ENCODE data around the gene AQP3. TPM values are rescaled to one million over a fixed set of nuclear protein-coding genes. Genes with fewer than 3 reads are reported as not detected.
"Not testable (repeated sequence)": the region's sequence is repeated elsewhere in the genome, so short reads cannot be mapped to it uniquely, and the experiment has no call there.

Gene AQP3
- total RNA-seq, 1 donor from 2014 or later: 5.4 TPM

GRCh38 chr9:33393581-33393980 is 53.8 kb downstream of the AQP3 start:
- H3K4me3 ChIP-seq (ENCODE audit: low read depth, low read length): no peak overlapping the region
- DNase-seq (ENCODE audit: low read depth): no peak
- no peak for TF ChIP-seq CTCF (conservative IDR thresholded peaks at IDR 0.05; ENCODE audit: low read depth, low read length)

DNA sequence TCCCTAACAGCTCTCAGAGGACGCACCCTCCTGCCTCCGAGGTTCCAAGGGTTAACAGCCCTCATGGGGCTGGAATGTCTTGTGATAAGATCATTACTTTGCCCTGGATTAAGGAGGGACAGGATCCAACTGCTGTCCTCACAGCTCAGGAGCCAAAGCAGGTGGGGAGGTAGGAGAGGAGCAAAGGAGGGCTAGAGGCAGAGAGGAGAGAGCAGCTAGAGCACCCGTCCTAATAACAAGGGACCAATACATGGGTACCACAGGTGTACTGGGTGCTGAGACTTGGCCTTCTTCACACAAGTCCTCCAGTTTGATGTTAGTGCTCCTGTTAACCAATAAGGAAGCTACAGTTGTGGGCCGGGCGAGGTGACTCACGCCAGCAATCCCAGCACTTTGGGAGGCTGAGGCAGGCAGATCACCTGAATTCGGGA is 54.8 kb downstream of the AQP3 start:
- DNase-seq (ENCODE audit: low read depth): not testable (repeated sequence)

More for the DNA sequence above, 54.8 kb downstream of the AQP3 start:
- H3K4me3 ChIP-seq (ENCODE audit: low read depth, low read length): not testable (repeated sequence)

Other genes with a start within 250 kb of the AQP3 start
- not detected in 2 replicates for gene SPINK4, start 207.4 kb downstream of the AQP3 start, total RNA-seq
- 33.7 and 38.5 TPM in 2 replicates for gene BAG1, start 182.9 kb downstream of the AQP3 start, total RNA-seq
- gene CHMP5, start 182.5 kb downstream of the AQP3 start, total RNA-seq: 64.0 and 76.7 TPM in 2 replicates
- gene NFX1, start 157.1 kb downstream of the AQP3 start, total RNA-seq: 14.2 and 15.6 TPM in 2 replicates
- gene AQP7, start 45.0 kb downstream of the AQP3 start, total RNA-seq: not detected in 2 replicates
- 19.3 and 45.4 TPM in 2 replicates for gene NOL6, start 26.3 kb upstream of the AQP3 start, total RNA-seq
- gene ANKRD18B, start 76.7 kb upstream of the AQP3 start, total RNA-seq: 3.1 and 3.4 TPM in 2 replicates